Lower lobe of right lung (tissue), 2 donors: ENCODE results near the gene MACIR. TPM values are rescaled to one million over a fixed set of nuclear protein-coding genes. Genes with fewer than 3 reads are reported as not detected.

Experiments used
- ATAC-seq, 2 donors: fragments of 200-7000 bp; cut with Tn5 transposase; one replicate each; pipeline ENCODE4 v1.9.1; 2020 to 2022; ENCODE audit warnings: mild to moderate bottlenecking in 2 of 2, moderate library complexity in 2 of 2
- DNase-seq: peaks from one replicate; pipeline ENCODE4 v3.0.0-alpha.2; 2020
- H3K27ac ChIP-seq: fragments of 200-600 bp; one replicate; pipeline ENCODE4 v1.8.0; 2022
- H3K27me3 ChIP-seq: fragments of 200-600 bp; one replicate; pipeline ENCODE4 v1.8.0; 2022; ENCODE audit warnings: low read depth
- H3K36me3 ChIP-seq: fragments of 200-600 bp; one replicate; pipeline ENCODE4 v1.8.0; 2022; ENCODE audit warnings: mild to moderate bottlenecking
- H3K4me1 ChIP-seq: fragments of 200-600 bp; one replicate; pipeline ENCODE4 v1.8.0; 2022
- H3K4me3 ChIP-seq: fragments of 200-600 bp; one replicate; pipeline ENCODE4 v1.8.0; 2022; ENCODE audit warnings: mild to moderate bottlenecking
- H3K9me3 ChIP-seq: fragments of 200-600 bp; one replicate; pipeline ENCODE4 v1.8.0; 2022
- intact Hi-C: fragments of 100-400 bp; cut with DNase I; formaldehyde crosslinking; loops from one replicate; pipeline ENCODE4 v1.11.0; 2022
- total RNA-seq: library from RNA; stranded (reverse); fragmentation: NEBNext Ultra II Directional; extraction: Animal tissue kit (Norgen Biotek cat#: 25700); gene quantifications from one replicate; pipeline ENCODE4 v1.2.1, GENCODE V29; 2021
- TF ChIP-seq, protein P1 (sequence below): fragments of 200-600 bp; IDR thresholded peaks from one replicate; pipeline ENCODE4 v1.8.0; 2022; ENCODE audit warnings: antibody characterized with exemption, mild to moderate bottlenecking
- donor health status: DM: no; HTN: yes; CAD: no; lungs with severe emphysema.

Gene MACIR
- total RNA-seq, 1 donor from 2014 or later: 4.9 TPM

DNA sequence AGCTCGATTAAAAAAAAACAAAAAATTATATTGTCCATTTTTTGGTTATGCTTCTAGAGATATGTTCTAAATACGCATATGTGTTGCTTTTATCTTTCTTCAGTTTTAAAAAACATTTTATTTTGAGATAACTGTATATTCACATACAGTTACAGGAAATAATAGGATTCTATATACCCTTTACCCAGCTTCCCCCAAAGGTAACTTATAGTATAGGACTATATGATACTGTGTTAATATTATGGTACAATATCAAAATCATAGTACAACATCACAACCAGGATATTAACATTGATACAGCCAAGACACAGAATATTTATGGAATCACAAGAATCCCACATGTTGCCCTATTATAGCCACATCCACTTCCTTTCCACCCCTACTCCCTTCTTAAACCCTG, 9.5 kb upstream of the MACIR start:
- no peak overlapping the region for H3K4me3 ChIP-seq
- H3K27ac ChIP-seq: no peak overlapping the region
- H3K4me1 ChIP-seq: no peaks in the 10 kb centered on the region
- no peaks in the 10 kb centered on the region for H3K36me3 ChIP-seq
- no peaks in the 10 kb centered on the region for H3K9me3 ChIP-seq
- intact Hi-C loops: no loop called here
- ATAC-seq (no peak), DNase-seq (no peak)
- H3K27me3 ChIP-seq: no peaks in the 10 kb centered on the region
- TF ChIP-seq, protein P1, sequence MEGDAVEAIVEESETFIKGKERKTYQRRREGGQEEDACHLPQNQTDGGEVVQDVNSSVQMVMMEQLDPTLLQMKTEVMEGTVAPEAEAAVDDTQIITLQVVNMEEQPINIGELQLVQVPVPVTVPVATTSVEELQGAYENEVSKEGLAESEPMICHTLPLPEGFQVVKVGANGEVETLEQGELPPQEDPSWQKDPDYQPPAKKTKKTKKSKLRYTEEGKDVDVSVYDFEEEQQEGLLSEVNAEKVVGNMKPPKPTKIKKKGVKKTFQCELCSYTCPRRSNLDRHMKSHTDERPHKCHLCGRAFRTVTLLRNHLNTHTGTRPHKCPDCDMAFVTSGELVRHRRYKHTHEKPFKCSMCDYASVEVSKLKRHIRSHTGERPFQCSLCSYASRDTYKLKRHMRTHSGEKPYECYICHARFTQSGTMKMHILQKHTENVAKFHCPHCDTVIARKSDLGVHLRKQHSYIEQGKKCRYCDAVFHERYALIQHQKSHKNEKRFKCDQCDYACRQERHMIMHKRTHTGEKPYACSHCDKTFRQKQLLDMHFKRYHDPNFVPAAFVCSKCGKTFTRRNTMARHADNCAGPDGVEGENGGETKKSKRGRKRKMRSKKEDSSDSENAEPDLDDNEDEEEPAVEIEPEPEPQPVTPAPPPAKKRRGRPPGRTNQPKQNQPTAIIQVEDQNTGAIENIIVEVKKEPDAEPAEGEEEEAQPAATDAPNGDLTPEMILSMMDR: no peak

DNA sequence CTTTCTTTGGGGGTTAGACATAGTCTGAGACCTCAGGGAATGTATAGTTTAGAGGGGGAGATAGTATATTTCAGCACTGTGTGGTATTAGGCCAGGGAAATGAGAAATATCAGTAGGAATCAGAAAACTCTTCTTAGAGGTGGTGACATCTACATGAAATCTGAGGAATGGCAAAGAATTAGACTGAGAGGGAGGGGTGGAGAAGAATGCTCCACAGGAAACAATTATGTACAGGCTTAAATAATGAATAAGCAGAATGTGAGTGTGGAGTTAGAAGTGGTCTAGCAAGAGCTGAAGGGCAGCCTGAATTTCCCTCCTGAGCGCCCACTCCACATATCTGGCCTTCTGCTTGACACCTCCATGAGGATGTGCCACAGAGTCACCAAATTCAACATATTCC, 3.6 kb upstream of the MACIR start:
- ATAC-seq (no peak), DNase-seq (no peak)
- Histone ChIP-seq H3K4me1 (peaks cover 4% of the 10 kb centered on the region), H3K9me3 (no peaks in the 10 kb centered on the region), H3K27me3 (no peaks in the 10 kb centered on the region), H3K4me3 (no peak overlapping the region), H3K27ac (no peak overlapping the region), H3K36me3 (no peaks in the 10 kb centered on the region)
- intact Hi-C loops: no loop called here
- TF ChIP-seq, protein P1: no peak

DNA sequence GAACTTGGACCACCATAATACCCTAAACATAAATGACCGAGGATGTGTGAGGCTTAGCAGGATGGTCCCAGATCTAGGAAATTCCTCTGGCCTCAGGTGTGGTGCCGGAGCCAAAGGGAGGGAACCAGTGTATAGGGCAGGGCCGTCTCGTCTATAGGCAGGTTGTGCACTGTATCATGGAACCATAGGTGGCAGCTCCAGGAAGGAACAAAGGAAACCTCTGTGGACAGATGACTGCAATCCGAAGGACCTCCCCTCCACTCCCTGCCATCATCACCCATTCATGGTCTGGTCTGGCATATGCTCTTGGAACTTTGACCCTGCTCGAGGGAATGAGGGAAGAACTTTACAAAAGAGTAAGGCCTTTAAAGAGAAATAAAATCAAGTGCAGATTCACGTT, 2.9 kb upstream of the MACIR start:
- Histone ChIP-seq H3K4me1 (peaks cover 11% of the 10 kb centered on the region), H3K27me3 (no peaks in the 10 kb centered on the region), H3K36me3 (no peaks in the 10 kb centered on the region), H3K9me3 (no peaks in the 10 kb centered on the region), H3K27ac (no peak overlapping the region), H3K4me3 (no peak overlapping the region)
- intact Hi-C loops: no loop called here
- no peak for DNase-seq
- no peak for ATAC-seq
- TF ChIP-seq, protein P1: no peak

DNA sequence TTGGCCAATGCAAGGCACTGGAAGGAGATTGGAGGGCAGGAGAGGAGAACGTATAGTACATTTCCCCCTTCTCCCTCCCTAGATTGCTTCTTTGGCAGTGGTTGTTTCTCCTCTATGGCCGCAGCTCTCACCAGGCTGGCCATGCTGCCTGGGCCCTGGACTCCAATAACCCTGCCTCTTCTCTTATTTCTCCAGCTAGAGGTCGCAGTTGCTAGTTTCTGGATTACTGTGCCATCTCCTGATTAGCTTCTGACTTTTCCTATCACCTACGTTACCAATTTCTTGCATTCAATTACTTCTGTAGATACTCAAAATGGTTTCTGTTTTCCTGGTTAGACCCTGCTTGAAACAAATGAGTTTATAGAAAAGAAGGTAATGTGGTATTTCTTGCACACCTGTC, 2.4 kb upstream of the MACIR start:
- Histone ChIP-seq H3K4me3 (no peak overlapping the region), H3K4me1 (peaks cover 16% of the 10 kb centered on the region), H3K36me3 (no peaks in the 10 kb centered on the region), H3K27me3 (no peaks in the 10 kb centered on the region), H3K9me3 (no peaks in the 10 kb centered on the region), H3K27ac (no peak overlapping the region)
- intact Hi-C loops: no loop called here
- TF ChIP-seq, protein P1: no peak
- DNase-seq: no peak
- no peak for ATAC-seq

DNA sequence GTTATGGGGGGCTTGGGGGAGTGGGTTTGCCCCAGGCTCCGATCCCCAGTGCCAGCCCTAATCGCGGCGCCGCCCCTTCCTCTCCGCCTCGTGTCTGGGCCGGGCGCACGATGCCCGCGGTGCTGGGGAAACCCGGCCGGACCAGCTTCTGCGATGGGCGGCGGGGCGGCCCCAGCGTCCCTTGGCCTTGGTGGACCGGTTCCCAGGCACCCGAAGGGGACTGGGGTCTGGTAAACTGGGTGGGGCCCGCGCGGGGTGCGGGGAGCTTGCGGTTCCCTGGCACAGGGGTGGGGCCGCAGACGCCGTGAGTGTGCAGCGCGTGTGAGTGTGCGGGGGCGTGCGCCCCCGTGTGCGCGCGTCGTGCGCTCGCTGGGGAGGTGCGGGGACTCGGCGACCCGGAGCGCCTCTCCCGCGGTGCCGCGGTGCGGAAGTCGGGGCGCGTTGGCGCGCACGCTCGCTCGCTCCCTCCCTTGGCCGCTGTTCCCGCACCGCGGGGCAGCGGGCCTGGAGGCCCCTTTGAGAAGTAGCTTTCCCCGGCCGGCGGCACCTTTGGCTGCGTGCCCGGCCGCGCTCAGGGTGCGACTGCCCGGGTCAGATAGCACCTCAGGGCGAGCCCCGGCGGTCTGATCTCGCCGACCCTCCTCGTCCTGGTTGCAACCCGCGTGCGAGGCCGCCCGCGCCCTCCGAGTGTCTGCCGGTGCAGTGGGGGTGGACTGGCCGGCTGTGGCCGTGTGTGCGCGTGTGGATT, 568 bp downstream of the MACIR start:
- no peaks in the 10 kb centered on the region for H3K9me3 ChIP-seq
- intact Hi-C loops: no loop called here
- H3K27ac ChIP-seq: peak overlapping the region; percentile 88
- no peaks in the 10 kb centered on the region for H3K36me3 ChIP-seq
- ATAC-seq (peak; percentile 72 to 74), DNase-seq (peak; percentile 78)
- TF ChIP-seq, protein P1: no peak
- peak overlapping the region; percentile 75 for H3K4me3 ChIP-seq
- peaks cover 27% of the 10 kb centered on the region for H3K4me1 ChIP-seq
- H3K27me3 ChIP-seq: no peaks in the 10 kb centered on the region
